ENCODE data around the gene CDK4.

Gene CDK4

GRCh38 chr12:57780284-57780897 lies 28.3 kb upstream of the CDK4 start:
- ChIA-PET CTCF (interaction anchor here (0.9 to 10.4 kb wide), 7 partner anchors 8 to 123 kb away, joined by 3 to 74 read pairs (median 5); partner anchors contain the start of genes CYP27B1, EEF1AKMT3, METTL1 and TSPAN31), POLR2A (no interaction called here)
- H3K27me3 ChIP-seq (replicated peaks in 2 of 5; ENCODE audit: control insufficient read depth in 4 of 5, insufficient read depth in 5 of 5, low read length in 4 of 5): no peaks in the 10 kb centered on the region
- no peak overlapping the region for H3K27ac ChIP-seq (ENCODE audit: insufficient read depth in 1 of 2, low read depth in 1 of 2, low read length in 2 of 2, poor library complexity in 1 of 2, severe bottlenecking in 2 of 2)
- H3K9me3 ChIP-seq (ENCODE audit: control extremely low read depth in 1 of 5, control insufficient read depth in 4 of 5, insufficient read depth in 2 of 5, low read depth in 1 of 5, low read length in 4 of 5): no peaks in the 10 kb centered on the region
- 100% methylated on average over 2 of the region's 4 CpGs for WGBS (ENCODE audit: insufficient coverage)
- H3K4me3 ChIP-seq (ENCODE audit: control insufficient read depth in 1 of 7, extremely low read depth in 1 of 7, insufficient read depth in 4 of 7, low read depth in 2 of 7, low read length in 6 of 7): no peak overlapping the region
- peaks cover 0 to 16% (median 5%) of the 10 kb centered on the region in 4 experiments for H3K36me3 ChIP-seq (ENCODE audit: control insufficient read depth in 4 of 4, insufficient read depth in 4 of 4, low read length in 3 of 4)
- no peak for DNase-seq
- peaks cover 9 to 34% (median 31%) of the 10 kb centered on the region in 4 experiments for H3K4me1 ChIP-seq (ENCODE audit: control extremely low read depth in 1 of 4, control insufficient read depth in 4 of 4, insufficient read depth in 4 of 4, low read length in 3 of 4)

GRCh38 chr12:57779736-57780135 lies 27.6 kb upstream of the CDK4 start:
- 100% methylated on average over 1 of the region's 1 CpG for WGBS (ENCODE audit: insufficient coverage)
- Histone ChIP-seq H3K4me3 (ENCODE audit: control insufficient read depth in 1 of 7, extremely low read depth in 1 of 7, insufficient read depth in 4 of 7, low read depth in 2 of 7, low read length in 6 of 7) (no peak overlapping the region), H3K36me3 (ENCODE audit: control insufficient read depth in 4 of 4, insufficient read depth in 4 of 4, low read length in 3 of 4) (peaks cover 0 to 16% (median 2%) of the 10 kb centered on the region in 4 experiments), H3K27ac (ENCODE audit: insufficient read depth in 1 of 2, low read depth in 1 of 2, low read length in 2 of 2, poor library complexity in 1 of 2, severe bottlenecking in 2 of 2) (no peak overlapping the region), H3K27me3 (replicated peaks in 2 of 5; ENCODE audit: control insufficient read depth in 4 of 5, insufficient read depth in 5 of 5, low read length in 4 of 5) (no peaks in the 10 kb centered on the region), H3K9me3 (ENCODE audit: control extremely low read depth in 1 of 5, control insufficient read depth in 4 of 5, insufficient read depth in 2 of 5, low read depth in 1 of 5, low read length in 4 of 5) (no peaks in the 10 kb centered on the region), H3K4me1 (ENCODE audit: control extremely low read depth in 1 of 4, control insufficient read depth in 4 of 4, insufficient read depth in 4 of 4, low read length in 3 of 4) (peaks cover 9 to 34% (median 31%) of the 10 kb centered on the region in 4 experiments)
- DNase-seq: no peak
- POLR2A ChIA-PET: no interaction called here
- CTCF ChIA-PET: interaction anchor here (0.6 to 10.4 kb wide), 6 partner anchors 18 to 443 kb away, joined by 3 to 74 read pairs (median 4); no protein-coding TSS in a partner anchor

GRCh38 chr12:57777911-57778310 lies 25.8 kb upstream of the CDK4 start:
- 100% methylated on average over 4 of the region's 7 CpGs for WGBS (ENCODE audit: insufficient coverage)
- no peak overlapping the region for H3K27ac ChIP-seq (ENCODE audit: insufficient read depth in 1 of 2, low read depth in 1 of 2, low read length in 2 of 2, poor library complexity in 1 of 2, severe bottlenecking in 2 of 2)
- H3K27me3 ChIP-seq (replicated peaks in 2 of 5; ENCODE audit: control insufficient read depth in 4 of 5, insufficient read depth in 5 of 5, low read length in 4 of 5): no peaks in the 10 kb centered on the region
- POLR2A ChIA-PET: no interaction called here
- H3K4me1 ChIP-seq (ENCODE audit: control extremely low read depth in 1 of 4, control insufficient read depth in 4 of 4, insufficient read depth in 4 of 4, low read length in 3 of 4): peaks cover 9 to 28% (median 22%) of the 10 kb centered on the region in 4 experiments
- no peaks in the 10 kb centered on the region for H3K9me3 ChIP-seq (ENCODE audit: control extremely low read depth in 1 of 5, control insufficient read depth in 4 of 5, insufficient read depth in 2 of 5, low read depth in 1 of 5, low read length in 4 of 5)
- no peak overlapping the region for H3K4me3 ChIP-seq (ENCODE audit: control insufficient read depth in 1 of 7, extremely low read depth in 1 of 7, insufficient read depth in 4 of 7, low read depth in 2 of 7, low read length in 6 of 7)
- DNase-seq: no peak
- CTCF ChIA-PET: interaction anchor here (0.9 to 10.4 kb wide), 4 partner anchors 16 to 125 kb away, joined by 3 to 74 read pairs (median 6); no protein-coding TSS in a partner anchor
- peaks cover 0 to 12% (median 2%) of the 10 kb centered on the region in 4 experiments for H3K36me3 ChIP-seq (ENCODE audit: control insufficient read depth in 4 of 4, insufficient read depth in 4 of 4, low read length in 3 of 4)

- H3K4me1 ChIP-seq (ENCODE audit: control extremely low read depth in 1 of 4, control insufficient read depth in 4 of 4, insufficient read depth in 4 of 4, low read length in 3 of 4): peaks cover 9 to 33% (median 23%) of the 10 kb centered on the region in 4 experiments
- no peaks in the 10 kb centered on the region for H3K27me3 ChIP-seq (replicated peaks in 2 of 5; ENCODE audit: control insufficient read depth in 4 of 5, insufficient read depth in 5 of 5, low read length in 4 of 5)
- no peaks in the 10 kb centered on the region for H3K9me3 ChIP-seq (ENCODE audit: control extremely low read depth in 1 of 5, control insufficient read depth in 4 of 5, insufficient read depth in 2 of 5, low read depth in 1 of 5, low read length in 4 of 5)
- H3K4me3 ChIP-seq (ENCODE audit: control insufficient read depth in 1 of 7, extremely low read depth in 1 of 7, insufficient read depth in 4 of 7, low read depth in 2 of 7, low read length in 6 of 7): no peak overlapping the region
- WGBS (ENCODE audit: insufficient coverage): 97% methylated on average over 4 of the region's 7 CpGs
- H3K36me3 ChIP-seq (ENCODE audit: control insufficient read depth in 4 of 4, insufficient read depth in 4 of 4, low read length in 3 of 4): peaks cover 0 to 12% (median 2%) of the 10 kb centered on the region in 4 experiments
- no peak overlapping the region for H3K27ac ChIP-seq (ENCODE audit: insufficient read depth in 1 of 2, low read depth in 1 of 2, low read length in 2 of 2, poor library complexity in 1 of 2, severe bottlenecking in 2 of 2)
- no peak for DNase-seq
- ChIA-PET CTCF (interaction anchor here (0.9 to 10.4 kb wide), 3 partner anchors 11 to 25 kb away, joined by 3 to 74 read pairs (median 6); no protein-coding TSS in a partner anchor), POLR2A (no interaction called here)
Measured at GRCh38 chr12:57777367-57777766, 25.3 kb upstream of the CDK4 start.

- no peak overlapping the region for H3K27ac ChIP-seq (ENCODE audit: insufficient read depth in 1 of 2, low read depth in 1 of 2, low read length in 2 of 2, poor library complexity in 1 of 2, severe bottlenecking in 2 of 2)
- peaks cover 0 to 12% (median 2%) of the 10 kb centered on the region in 4 experiments for H3K36me3 ChIP-seq (ENCODE audit: control insufficient read depth in 4 of 4, insufficient read depth in 4 of 4, low read length in 3 of 4)
- ChIA-PET POLR2A (no interaction called here), CTCF (interaction anchor here (2.5 to 10.4 kb wide), 2 partner anchors 14 to 19 kb away, joined by 15 to 74 read pairs; no protein-coding TSS in a partner anchor)
- H3K27me3 ChIP-seq (replicated peaks in 2 of 5; ENCODE audit: control insufficient read depth in 4 of 5, insufficient read depth in 5 of 5, low read length in 4 of 5): no peaks in the 10 kb centered on the region
- H3K4me1 ChIP-seq (ENCODE audit: control extremely low read depth in 1 of 4, control insufficient read depth in 4 of 4, insufficient read depth in 4 of 4, low read length in 3 of 4): peaks cover under 1 to 28% (median 20%) of the 10 kb centered on the region in 4 experiments
- DNase-seq: no peak
- no peak overlapping the region for H3K4me3 ChIP-seq (ENCODE audit: control insufficient read depth in 1 of 7, extremely low read depth in 1 of 7, insufficient read depth in 4 of 7, low read depth in 2 of 7, low read length in 6 of 7)
- no peaks in the 10 kb centered on the region for H3K9me3 ChIP-seq (ENCODE audit: control extremely low read depth in 1 of 5, control insufficient read depth in 4 of 5, insufficient read depth in 2 of 5, low read depth in 1 of 5, low read length in 4 of 5)
- 92% methylated on average over 2 of the region's 2 CpGs for WGBS (ENCODE audit: insufficient coverage)
Measured at GRCh38 chr12:57776247-57776587, 24.1 kb upstream of the CDK4 start.

GRCh38 chr12:57775563-57776246 lies 23.6 kb upstream of the CDK4 start:
- Histone ChIP-seq H3K36me3 (ENCODE audit: control insufficient read depth in 4 of 4, insufficient read depth in 4 of 4, low read length in 3 of 4) (peaks cover 0 to 14% (median 2%) of the 10 kb centered on the region in 4 experiments), H3K27ac (ENCODE audit: insufficient read depth in 1 of 2, low read depth in 1 of 2, low read length in 2 of 2, poor library complexity in 1 of 2, severe bottlenecking in 2 of 2) (no peak overlapping the region), H3K9me3 (ENCODE audit: control extremely low read depth in 1 of 5, control insufficient read depth in 4 of 5, insufficient read depth in 2 of 5, low read depth in 1 of 5, low read length in 4 of 5) (no peaks in the 10 kb centered on the region), H3K4me1 (ENCODE audit: control extremely low read depth in 1 of 4, control insufficient read depth in 4 of 4, insufficient read depth in 4 of 4, low read length in 3 of 4) (peaks cover 2 to 28% (median 20%) of the 10 kb centered on the region in 4 experiments), H3K27me3 (replicated peaks in 2 of 5; ENCODE audit: control insufficient read depth in 4 of 5, insufficient read depth in 5 of 5, low read length in 4 of 5) (no peaks in the 10 kb centered on the region), H3K4me3 (ENCODE audit: control insufficient read depth in 1 of 7, extremely low read depth in 1 of 7, insufficient read depth in 4 of 7, low read depth in 2 of 7, low read length in 6 of 7) (no peak overlapping the region)
- 100% methylated on average over 3 of the region's 4 CpGs for WGBS (ENCODE audit: insufficient coverage)
- POLR2A ChIA-PET: no interaction called here
- CTCF ChIA-PET: interaction anchor here (2.5 to 10.4 kb wide), 2 partner anchors 14 to 19 kb away, joined by 15 to 74 read pairs; no protein-coding TSS in a partner anchor
- DNase-seq: no peak

- Histone ChIP-seq H3K4me1 (ENCODE audit: control extremely low read depth in 1 of 4, control insufficient read depth in 4 of 4, insufficient read depth in 4 of 4, low read length in 3 of 4) (peaks cover 2 to 23% (median 18%) of the 10 kb centered on the region in 4 experiments), H3K27me3 (replicated peaks in 2 of 5; ENCODE audit: control insufficient read depth in 4 of 5, insufficient read depth in 5 of 5, low read length in 4 of 5) (no peaks in the 10 kb centered on the region), H3K9me3 (ENCODE audit: control extremely low read depth in 1 of 5, control insufficient read depth in 4 of 5, insufficient read depth in 2 of 5, low read depth in 1 of 5, low read length in 4 of 5) (no peaks in the 10 kb centered on the region), H3K36me3 (ENCODE audit: control insufficient read depth in 4 of 4, insufficient read depth in 4 of 4, low read length in 3 of 4) (peaks cover under 1 to 13% (median 2%) of the 10 kb centered on the region in 4 experiments), H3K27ac (ENCODE audit: insufficient read depth in 1 of 2, low read depth in 1 of 2, low read length in 2 of 2, poor library complexity in 1 of 2, severe bottlenecking in 2 of 2) (no peak overlapping the region), H3K4me3 (ENCODE audit: control insufficient read depth in 1 of 7, extremely low read depth in 1 of 7, insufficient read depth in 4 of 7, low read depth in 2 of 7, low read length in 6 of 7) (no peak overlapping the region)
- DNase-seq: no peak
- WGBS (ENCODE audit: insufficient coverage): 100% methylated on average over 1 of the region's 3 CpGs
- POLR2A ChIA-PET: no interaction called here
- CTCF ChIA-PET: interaction anchor here (2.5 to 10.4 kb wide), 2 partner anchors 13 to 18 kb away, joined by 15 to 74 read pairs; no protein-coding TSS in a partner anchor
Measured at GRCh38 chr12:57775044-57775443, 22.9 kb upstream of the CDK4 start.
